ENCODE measurements around the gene GP5.
A peak's percentile ranks its signal among the peaks of the same experiment; 100 is the strongest.

The GP5 gene

GRCh38 chr3:194396859-194397756, 2.0 kb downstream of the GP5 start:
- DNase-seq = no peak

GRCh38 chr3:194396539-194396858, 2.6 kb downstream of the GP5 start:
- no peak for DNase-seq

DNA sequence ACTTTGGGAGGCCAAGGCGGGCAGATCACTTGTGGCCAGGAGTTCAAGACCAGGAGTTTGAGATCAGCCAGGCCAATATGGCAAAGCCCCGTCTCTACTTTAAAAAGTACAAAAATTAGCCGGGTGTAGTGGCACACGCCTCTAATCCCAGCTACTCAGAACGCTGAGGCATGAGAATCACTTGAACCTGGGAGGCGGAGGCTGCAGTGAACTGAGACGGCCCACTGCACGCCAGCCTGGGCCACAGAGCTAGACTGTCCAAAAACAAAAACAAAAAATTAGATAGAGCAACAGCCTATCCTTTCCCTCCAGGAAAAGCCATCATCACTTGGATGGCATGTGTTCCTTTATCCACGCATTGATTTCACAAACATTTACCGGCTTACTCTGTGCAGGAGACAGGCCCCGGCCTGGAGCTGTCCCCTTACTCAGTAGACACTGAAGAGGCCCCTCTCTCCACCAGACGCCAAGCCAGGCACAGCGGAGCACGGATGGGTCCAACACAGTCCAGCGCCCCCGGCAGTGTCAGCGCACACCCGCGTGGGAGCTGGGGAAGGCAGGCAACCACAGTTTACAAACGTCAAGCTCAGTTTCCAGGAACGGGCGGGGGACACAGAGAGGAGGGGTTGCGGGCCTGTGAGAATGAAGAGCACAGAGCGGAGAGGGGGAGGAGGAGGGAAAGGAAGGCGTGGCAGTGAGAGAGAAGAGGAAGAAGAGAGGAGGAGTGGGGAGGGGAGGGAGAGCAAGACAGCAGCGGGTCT, 3.1 kb downstream of the GP5 start:
- peak; percentile 60 for DNase-seq

- peak; percentile 60 for DNase-seq
These were observed 3.9 kb downstream of the GP5 start for GRCh38 chr3:194395212-194395611.

DNA sequence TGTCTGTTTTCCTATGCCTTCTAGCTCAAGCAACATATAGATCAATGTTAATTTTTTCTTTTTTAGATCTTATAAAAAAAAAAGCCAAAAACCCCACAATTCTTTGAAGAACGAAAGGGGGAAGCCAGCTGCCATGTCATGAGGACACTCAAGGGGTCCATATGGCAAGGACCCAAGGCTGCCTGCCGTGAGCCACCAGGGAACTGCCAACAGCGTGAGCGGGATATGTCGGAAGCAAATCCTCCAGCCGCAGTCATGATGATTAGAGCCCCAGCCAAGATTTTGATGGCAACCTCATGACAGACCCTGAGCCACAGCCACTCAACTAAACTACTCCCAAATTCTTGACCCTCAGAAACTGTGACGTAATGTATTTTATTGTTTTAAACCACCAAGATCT, 6.5 kb downstream of the GP5 start:
- DNase-seq = no peak

GRCh38 chr3:194390835-194391234, 8.2 kb downstream of the GP5 start:
- DNase-seq = no peak

DNA sequence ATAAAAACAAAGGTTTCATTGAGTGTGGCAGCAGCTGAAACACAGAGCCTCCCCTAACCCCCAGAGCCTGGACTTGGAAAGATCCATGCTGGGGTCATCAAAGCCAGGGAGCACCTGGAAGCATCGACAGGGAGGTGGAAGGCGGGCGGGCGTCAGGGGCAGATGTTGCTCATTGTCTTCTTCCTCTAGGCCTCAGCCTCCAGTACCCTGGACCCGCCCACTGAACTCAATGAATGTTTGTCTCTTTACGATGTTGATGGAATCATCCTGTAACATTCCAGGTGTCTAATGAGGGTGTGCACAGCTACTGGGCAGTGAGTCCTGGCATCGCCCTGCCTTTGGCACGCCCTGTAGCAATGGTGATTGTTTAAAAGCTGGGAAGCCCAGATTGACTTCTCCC, 9.8 kb downstream of the GP5 start:
- DNase-seq = no peak

DNA sequence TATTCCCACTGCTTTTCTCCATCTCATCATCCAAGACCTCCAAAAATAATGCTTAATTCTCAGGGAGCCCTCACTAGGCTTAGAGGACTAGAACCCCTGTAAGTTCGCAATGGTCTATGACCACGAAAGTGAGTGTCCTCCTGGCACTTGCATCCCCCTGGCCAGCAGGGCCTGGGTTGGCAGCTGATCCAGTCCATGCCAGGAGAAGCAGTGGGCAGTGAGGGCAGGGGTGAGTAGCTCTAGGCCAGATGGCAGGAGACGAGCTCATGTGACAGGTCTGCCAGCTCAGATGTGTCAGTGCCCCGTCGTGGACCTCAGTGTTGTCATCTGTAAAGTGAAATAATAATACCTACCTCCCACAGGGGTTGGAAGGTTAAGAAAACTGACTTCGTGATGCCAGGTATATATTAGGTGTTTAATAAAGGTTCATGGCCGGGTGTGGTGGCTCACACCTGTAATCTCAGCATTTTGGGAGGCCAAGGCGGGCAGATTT, 11.1 kb downstream of the GP5 start:
- no peak for DNase-seq

- no peak for DNase-seq
These were observed 11.8 kb downstream of the GP5 start for GRCh38 chr3:194387276-194387675.

- no peak for DNase-seq
These were observed 12.4 kb downstream of the GP5 start for GRCh38 chr3:194386648-194387047.

GRCh38 chr3:194386066-194386465, 13.0 kb downstream of the GP5 start:
- DNase-seq = no peak

DNA sequence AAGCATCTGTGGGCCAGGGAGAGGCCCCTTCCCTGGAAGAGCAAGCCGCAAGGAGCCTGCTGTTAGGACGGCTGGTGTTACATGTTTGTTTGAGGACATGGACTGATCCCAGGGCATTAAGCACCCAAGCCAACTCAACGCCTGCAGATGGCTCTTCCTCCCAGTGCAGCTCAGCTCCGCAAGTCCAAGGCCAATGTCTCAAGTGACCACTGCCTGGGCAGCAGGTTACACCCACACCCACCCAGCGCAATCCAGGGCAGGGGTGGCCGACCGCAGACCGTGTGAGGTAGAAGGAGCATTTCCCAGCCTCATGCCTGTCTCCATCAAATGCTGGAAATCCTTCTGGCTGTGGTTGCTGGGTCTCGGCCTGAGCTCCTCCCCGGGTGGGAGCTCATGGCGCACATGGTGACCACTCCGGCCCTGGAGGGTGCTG, 14.5 kb downstream of the GP5 start:
- no peak for DNase-seq

- DNase-seq = no peak
These were observed 14.9 kb downstream of the GP5 start for GRCh38 chr3:194384156-194384555.

- no peak for DNase-seq
These were observed 15.7 kb downstream of the GP5 start for GRCh38 chr3:194383276-194383940.

DNA sequence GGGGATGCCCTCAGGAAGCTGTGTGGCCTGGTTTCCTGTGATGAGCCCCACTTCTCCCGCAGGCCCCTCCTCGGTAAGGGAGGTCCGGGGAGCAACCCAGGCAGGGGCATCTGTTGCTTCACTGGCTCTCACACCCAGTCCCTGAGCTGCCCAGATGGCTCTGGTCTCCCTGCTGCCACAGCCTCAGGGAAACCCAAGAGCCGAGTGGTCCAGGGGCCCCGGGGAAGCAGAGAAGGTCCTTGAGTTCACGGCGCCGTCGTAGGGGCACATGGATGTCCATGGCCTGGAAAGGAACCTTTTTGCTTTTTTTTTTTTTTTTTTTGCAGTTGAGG, 16.2 kb downstream of the GP5 start:
- DNase-seq = no peak

DNA sequence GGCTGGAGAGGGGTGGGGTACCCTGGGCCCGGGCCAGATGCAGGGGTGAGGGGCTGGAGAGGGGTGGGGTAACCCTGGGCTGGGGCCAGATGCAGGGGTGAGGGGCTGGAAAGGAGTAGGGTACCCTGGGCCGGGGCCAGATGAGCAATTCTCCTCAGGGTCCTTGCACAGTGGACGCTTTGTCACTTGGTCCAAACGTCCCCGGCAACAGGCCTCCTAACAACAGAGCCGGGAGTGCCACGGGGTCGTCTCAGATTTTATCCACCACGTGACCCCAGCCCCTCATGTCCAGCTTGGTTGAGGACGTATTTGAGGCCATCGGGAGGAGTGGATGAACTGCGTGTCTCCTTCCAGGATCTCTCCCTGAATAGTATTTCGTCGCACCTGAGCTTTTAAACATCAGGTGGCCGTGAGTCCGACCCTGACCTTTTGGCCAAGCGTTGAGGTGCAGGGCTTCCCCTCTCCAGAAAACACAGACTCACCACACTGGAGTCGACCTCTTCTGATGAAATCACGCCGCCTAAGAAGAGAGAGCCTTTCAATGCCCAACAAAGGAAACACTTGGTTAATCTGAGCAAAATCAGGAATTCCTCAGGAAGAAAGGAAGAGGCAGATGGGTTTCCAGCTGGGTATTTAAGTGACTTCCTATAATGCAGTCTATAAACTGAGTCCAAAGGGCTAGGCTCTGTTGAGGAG, 16.7 kb downstream of the GP5 start:
- no peak for DNase-seq

- DNase-seq = no peak
These were observed 17.6 kb downstream of the GP5 start for GRCh38 chr3:194381460-194381875.

DNA sequence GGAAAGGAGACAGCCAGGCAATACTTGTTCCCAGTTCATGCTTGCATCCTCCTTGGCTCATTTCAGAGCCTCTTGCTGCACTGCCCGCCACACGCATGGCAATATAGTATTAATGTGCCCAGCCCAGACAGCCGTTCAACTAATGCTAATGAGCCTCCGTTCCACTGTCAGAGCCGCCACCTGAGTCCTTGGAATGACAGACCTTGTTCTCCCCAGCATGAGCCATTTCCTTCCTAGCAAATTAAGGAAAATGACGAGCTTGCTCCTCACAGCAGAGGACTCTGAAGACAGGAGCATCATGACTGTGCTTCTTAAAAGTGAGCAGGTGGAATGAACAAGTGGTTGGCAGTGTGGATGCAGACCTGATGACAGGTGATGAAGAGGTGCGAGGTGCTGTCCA, 18.7 kb downstream of the GP5 start:
- no peak for DNase-seq

DNA sequence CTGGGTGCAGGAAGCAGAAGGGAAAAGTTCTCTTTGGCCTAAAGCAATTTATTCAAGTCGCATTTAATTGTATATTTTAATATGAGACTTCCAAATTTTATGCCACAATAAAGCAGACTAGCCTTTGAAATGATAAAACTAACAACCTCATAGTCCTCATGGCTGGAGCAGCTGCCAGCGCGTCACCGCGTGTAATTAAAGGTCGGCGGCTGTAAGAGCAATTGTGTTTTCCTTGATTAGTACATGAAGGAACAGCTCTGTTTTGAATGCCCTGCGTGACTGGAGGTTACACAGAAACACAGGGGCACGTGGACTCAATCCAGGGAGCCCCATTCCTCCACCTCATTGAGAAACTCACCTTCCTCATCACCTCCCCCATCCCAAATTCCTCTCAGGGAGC, 19.4 kb downstream of the GP5 start:
- DNase-seq = no peak

- no peak for DNase-seq
These were observed 19.8 kb downstream of the GP5 start for GRCh38 chr3:194379231-194379630.

GRCh38 chr3:194377708-194378107, 21.4 kb downstream of the GP5 start:
- no peak for DNase-seq

DNA sequence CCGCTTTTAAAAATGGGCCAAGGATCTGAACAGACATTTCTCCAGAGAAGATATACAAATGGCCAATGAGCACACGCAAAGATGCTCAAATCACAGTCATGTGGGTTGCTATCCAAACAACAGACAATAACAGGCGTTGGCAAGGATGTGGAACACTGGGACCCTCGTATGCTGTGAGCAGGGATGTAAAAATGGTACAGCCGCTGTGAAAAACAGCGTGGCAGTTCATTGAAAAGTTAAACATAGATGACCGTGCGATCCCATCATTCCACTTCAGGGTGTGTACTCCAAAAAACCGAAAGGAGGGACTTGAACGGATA, 22.9 kb downstream of the GP5 start:
- DNase-seq = no peak
